H7 (cell line): ENCODE measurements around the gene ADARB2. TPM values are rescaled to one million over a fixed set of nuclear protein-coding genes. Genes with fewer than 3 reads are reported as not detected.
"Not testable (repeated sequence)": the region's sequence is repeated elsewhere in the genome, so short reads cannot be mapped to it uniquely, and the experiment has no call there.

ENCODE experiments used
- DNase-seq: peaks from one replicate; pipeline ENCODE4 v3.0.0; 2012
- H3K27me3 ChIP-seq: 2 replicates; pipeline ENCODE4 v1.6.0; 2011; ENCODE audit warnings: mild to moderate bottlenecking, low read length; ENCODE audit not compliant: control insufficient read depth, insufficient read depth
- H3K36me3 ChIP-seq: replicated peaks from 2 replicates; pipeline ENCODE4 v1.5.1; 2011; ENCODE audit warnings: low read length; ENCODE audit not compliant: control insufficient read depth, insufficient read depth
- H3K4me3 ChIP-seq: 2 replicates; pipeline ENCODE4 v1.5.1; 2011; ENCODE audit warnings: low read depth, mild to moderate bottlenecking, control low read depth, low read length, moderate library complexity; ENCODE audit not compliant: insufficient read depth
- total RNA-seq: library from RNA; depleted of rRNA; stranded (reverse); fragments of >200 nt; shearing (Covaris generic); gene quantifications from 2 replicates; pipeline ENCODE4 v1.2.3, GENCODE V29; 2014

ADARB2 gene
- total RNA-seq, 1 experiment from 2014 or later: 1.5 TPM

DNA sequence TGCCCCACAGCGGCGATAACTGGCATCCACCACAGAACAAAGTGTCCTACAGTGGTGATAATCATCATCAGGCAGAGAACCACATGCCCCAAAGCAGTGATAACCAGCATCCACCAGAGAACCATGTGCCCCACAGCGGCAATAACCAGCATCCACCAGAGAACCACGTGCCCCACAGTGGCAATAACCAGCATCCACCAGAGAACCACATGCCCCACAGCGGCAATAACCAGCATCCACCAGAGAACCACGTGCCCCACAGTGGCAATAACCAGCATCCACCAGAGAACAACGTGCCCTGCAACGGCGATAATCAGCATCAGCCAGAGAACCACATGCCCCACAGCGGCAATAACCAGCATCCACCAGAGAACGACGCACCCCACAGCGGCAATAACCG lies 396.3 kb downstream of the ADARB2 start:
- H3K27me3 ChIP-seq, H3K4me3 ChIP-seq, H3K36me3 ChIP-seq, DNase-seq: not testable (repeated sequence)

DNA sequence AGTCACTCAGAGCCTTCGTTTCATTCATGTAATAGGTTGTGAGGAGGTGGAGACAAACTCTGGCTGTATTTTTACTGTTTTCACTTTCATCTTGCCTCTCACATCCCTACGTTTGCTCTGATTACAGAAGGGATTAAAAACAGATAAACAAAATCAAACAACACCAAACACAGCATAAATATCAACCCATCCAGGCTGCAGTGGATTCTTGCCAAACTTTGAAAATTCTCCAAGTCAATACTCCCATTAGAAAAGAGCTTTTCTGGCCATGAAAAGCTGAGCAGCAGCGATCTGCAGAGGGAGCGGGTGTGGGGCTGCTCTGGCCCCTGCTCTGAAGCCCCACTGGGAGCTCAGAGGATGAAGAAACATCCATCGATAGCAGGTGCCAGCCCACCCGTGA lies 397.9 kb downstream of the ADARB2 start:
- Histone ChIP-seq H3K4me3 (no peak overlapping the region), H3K36me3 (no peaks in the 10 kb centered on the region), H3K27me3 (no peaks in the 10 kb centered on the region)
- DNase-seq: no peak

DNA sequence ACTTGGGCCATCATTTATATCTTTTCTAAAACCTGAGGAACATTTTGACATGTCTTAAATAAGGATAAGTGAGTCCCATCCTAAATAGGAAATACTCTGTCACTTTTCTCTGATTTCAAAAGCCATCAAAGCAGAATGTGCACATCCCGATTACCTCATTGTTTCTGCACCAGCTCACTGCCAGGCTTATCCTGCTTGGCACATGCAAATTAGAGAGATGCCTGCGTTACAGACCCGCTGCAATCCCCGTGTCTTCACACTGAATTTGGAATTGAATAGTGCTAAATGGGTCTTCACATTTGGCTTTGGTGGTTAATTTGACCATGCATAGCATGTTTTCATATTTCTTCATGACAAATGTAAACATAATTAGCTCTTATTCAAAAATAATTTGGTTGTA lies 401.7 kb downstream of the ADARB2 start:
- Histone ChIP-seq H3K27me3 (no peaks in the 10 kb centered on the region), H3K36me3 (no peaks in the 10 kb centered on the region), H3K4me3 (no peak overlapping the region)
- DNase-seq: no peak

DNA sequence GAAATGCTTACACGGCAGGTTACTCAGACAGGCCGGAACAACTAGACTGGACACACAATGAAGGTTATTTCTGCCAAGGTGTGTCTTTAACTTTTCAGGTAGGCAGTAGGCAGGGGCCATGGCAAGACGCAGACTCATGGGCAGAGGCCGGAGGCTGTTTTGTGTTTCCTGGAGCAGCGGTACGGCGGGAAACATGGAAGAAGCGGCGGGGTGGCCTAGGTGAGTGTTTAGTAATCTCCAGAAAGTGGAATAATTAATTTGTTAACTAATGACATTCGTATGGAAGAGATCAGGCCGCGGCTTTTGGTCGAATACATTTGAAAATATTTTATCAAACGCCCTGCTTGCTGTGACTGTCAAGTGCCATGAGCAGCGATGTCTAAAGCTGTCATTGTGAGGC lies 403.3 kb downstream of the ADARB2 start:
- no peaks in the 10 kb centered on the region for H3K27me3 ChIP-seq
- no peak for DNase-seq
- no peaks in the 10 kb centered on the region for H3K36me3 ChIP-seq
- H3K4me3 ChIP-seq: no peak overlapping the region

DNA sequence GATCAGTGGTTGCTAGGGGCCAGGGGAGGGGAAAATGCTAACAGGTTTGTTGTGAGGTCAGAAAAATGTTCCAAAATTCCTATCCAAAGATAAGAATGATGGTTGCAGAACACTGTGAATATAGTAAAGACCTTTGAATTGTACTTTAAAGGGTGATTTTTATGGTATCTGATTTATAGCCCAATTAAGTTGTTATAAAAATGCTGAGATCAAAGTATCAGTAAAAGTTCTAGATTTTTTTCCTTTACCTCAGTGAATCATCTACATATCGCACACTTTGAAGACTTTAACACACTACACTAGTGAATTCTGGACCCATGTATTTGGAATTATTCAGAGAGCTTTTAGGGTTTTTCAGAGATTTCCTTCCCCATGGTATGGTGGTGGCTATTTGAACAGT lies 405.8 kb downstream of the ADARB2 start:
- no peaks in the 10 kb centered on the region for H3K36me3 ChIP-seq
- no peak for DNase-seq
- H3K4me3 ChIP-seq: no peak overlapping the region
- no peaks in the 10 kb centered on the region for H3K27me3 ChIP-seq

DNA sequence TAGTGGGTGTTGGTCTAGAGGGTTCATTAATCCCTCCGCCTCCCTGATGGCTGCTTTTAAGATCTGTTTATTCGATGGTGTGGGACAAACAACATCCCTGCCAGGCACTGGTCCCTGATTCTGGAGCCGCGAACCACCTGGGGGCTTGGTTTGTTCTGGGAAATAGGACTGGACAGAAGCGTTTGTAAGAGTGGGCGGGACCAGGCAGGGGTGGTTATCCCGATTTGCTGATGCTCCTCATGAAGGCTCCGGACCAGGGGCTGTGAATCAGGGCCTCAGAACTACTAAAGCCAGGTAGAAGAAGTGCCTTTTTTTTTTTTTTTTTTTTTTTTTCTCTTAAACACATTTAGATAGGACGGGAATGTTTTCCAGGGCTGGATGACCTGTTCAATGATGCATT lies 407.7 kb downstream of the ADARB2 start:
- no peak overlapping the region for H3K4me3 ChIP-seq
- no peaks in the 10 kb centered on the region for H3K36me3 ChIP-seq
- no peaks in the 10 kb centered on the region for H3K27me3 ChIP-seq
- DNase-seq: no peak

DNA sequence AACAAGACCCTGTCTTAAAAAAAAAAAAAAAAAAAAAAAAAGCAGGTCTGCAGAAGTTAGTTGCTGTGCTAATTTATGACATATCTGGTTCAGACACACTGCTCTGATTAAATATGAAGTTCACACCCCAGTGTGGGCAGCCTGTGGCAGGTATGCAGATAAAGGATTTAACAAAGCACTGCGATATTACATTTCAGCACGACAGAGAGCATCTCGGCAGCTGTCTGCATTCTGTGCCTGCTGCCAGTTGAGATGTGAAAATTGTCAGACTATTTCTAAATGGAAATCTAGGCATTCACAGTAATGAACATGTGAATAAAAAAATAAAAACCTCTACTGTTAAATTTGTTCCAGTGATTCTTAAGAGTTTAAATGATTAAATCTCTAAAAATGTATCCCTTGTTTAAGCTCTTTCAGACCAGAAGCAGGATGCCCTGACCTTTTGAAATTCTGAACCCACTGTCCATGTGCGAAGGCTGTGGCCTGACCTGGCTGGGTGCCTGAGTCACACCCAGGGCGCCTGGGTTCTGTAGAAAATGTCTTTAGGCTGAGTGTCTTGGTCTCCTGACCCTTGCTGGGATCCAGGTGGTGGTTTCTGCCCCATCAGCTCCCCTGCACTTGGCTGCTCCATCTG lies 408.2 kb downstream of the ADARB2 start:
- no peak for DNase-seq
- Histone ChIP-seq H3K36me3 (no peaks in the 10 kb centered on the region), H3K4me3 (no peak overlapping the region), H3K27me3 (no peaks in the 10 kb centered on the region)

DNA sequence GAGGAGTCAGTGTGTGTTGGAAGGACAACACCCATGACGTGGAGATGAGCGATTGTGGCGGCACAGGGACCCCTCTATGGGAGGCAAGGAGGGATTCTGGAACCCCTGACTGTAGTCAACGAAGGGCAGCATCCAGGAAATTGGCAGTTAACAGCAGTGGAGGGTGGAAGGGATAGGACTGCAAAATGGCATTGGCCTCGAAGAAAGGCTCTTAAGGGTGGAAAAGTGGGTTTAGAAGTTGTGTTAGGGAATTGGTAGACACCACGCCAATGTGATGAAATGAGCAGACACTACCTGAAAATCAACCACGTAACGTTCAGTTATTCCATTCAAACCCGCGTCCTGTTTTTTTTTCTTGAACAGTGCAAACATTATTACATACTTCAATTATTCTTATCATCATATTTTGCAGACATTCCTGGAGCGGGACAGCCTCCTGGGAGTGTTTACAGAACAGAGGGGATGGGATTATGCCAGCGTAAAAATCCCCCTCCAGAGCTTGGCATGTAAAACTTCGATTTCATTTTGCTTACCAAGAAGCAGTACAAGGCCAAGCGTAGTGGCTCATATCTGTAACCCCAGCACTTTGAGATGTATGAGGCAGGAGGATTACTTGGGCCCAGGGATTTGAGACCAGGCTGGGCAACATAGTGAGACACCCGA lies 409.0 kb downstream of the ADARB2 start:
- no peak for DNase-seq
- Histone ChIP-seq H3K4me3 (no peak overlapping the region), H3K27me3 (no peaks in the 10 kb centered on the region), H3K36me3 (no peaks in the 10 kb centered on the region)

DNA sequence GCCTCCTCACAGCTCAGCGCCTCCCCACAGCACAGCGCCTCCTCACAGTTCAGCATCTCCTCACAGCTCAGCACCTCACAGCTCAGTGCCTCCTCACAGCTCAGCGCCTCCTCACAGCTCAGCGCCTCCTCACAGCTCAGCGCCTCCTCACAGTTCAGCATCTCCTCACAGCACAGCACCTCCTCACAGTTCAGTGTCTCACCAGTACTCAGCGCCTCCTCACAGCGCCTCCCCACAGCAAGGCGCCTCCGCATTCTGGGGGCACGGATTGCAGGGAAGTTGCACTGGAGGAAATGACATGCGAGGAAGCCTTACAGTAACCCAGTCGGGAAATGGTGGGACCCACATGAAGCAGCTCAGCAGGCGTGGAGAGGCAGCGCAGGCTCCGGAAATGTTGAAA lies 409.6 kb downstream of the ADARB2 start:
- no peak for DNase-seq
- H3K4me3 ChIP-seq: no peak overlapping the region
- no peaks in the 10 kb centered on the region for H3K36me3 ChIP-seq
- H3K27me3 ChIP-seq: no peaks in the 10 kb centered on the region

DNA sequence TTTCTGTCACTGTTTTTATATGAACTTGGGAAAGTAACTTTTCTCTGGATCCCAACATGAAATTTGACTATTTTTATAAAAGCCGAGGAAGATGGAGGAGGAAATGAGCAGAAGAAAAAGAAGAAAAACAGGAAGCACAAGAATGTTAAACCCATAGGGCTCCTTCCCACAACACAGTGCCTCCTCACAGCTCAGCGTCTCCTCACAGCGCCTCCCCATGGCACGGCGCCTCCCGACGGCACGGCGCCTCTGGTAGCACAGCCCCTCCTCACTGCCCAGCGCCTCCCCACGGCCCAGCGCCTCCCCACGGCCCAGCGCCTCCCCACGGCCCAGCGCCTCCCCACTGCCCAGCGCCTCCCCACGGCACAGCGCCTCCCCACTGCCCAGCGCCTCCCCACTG lies 410.8 kb downstream of the ADARB2 start:
- not testable (repeated sequence) for H3K4me3 ChIP-seq, H3K27me3 ChIP-seq, H3K36me3 ChIP-seq
- peak; percentile 80 for DNase-seq

DNA sequence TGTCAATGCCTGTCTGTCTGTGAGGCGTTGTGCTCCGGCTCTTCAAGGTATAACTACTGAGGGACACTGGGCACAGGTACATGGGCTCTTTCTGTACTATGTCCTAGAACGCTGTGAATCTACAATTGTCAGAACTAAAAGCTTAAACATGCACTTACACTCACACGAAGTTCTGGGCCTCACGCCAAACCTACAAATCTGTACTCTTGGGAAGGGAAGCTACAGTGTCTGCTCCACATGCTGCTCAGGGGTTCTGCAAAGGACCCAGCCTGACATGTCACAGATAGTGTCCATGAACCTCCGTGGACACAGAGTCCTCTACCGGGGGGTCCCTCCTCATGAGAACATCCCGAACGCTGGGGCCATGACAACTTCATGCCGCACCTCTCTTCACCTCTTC lies 412.4 kb downstream of the ADARB2 start:
- no peaks in the 10 kb centered on the region for H3K36me3 ChIP-seq
- no peak overlapping the region for H3K4me3 ChIP-seq
- DNase-seq: no peak
- H3K27me3 ChIP-seq: no peaks in the 10 kb centered on the region; the same call in 1 of the 2 replicates

DNA sequence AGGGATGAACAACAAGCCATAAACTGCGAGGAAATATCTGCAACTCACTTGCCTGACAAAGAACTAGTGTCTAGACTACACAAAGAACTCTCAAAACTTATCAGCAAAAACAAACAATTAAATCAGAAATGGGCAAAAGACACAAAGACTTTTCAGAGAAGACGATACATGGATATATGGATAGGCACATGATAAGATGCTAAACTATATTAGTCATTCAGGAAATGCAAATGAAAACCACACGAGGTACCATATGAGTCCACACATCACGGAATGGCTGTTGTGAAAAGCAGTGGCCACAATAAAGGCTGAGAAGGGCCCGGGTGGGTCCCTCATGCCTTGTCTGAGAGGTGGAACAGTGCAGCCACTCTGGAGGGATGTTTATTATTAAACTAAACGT lies 413.4 kb downstream of the ADARB2 start:
- Histone ChIP-seq H3K36me3 (no peaks in the 10 kb centered on the region), H3K4me3 (no peak overlapping the region), H3K27me3 (no peaks in the 10 kb centered on the region; the same call in 1 of the 2 replicates)
- no peak for DNase-seq

DNA sequence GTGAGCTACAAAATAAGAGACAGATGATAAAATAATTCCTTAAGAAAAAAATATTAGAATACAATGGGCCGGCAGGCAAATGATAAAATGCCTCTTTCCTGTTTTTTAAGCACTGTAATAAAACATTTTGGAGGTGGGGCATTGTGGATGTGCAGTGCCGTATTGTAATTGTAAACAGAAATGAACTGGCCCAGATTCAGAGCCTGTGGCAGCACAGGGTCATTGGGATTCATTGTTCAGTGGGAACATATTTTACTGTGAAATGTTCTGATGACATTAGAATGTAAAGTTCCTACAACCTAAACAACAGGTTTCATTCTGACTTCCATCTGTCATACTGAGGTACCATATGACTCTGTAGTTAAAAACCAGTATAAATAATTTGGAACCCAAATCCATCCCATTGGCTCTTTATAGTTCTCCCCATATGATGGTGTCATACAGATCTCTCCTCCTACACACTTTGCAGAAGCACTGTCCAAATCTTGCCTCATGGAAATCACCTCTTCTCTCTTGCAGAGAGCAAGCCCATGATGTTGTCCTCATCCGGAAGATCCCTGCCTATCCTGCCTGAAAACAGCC lies 416.5 kb downstream of the ADARB2 start:
- Histone ChIP-seq H3K4me3 (no peak overlapping the region), H3K36me3 (no peaks in the 10 kb centered on the region), H3K27me3 (no peaks in the 10 kb centered on the region; the same call in 1 of the 2 replicates)
- DNase-seq: no peak

DNA sequence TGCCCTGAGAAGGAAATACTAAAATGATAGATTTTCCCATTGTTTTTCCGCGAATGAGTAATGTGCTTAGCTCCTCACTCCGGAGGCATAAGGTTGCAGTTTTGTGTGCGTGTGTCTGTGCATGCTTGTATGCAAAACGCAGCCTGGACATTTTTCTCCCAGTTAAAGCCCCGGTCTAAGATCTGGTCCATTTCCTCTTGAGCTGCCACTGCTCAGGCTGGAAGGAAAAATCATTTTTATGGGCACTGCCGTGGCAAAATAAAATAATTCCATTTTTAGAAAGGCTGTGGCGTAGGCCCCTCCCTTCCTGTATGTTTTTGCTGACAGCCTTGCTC lies 420.5 kb downstream of the ADARB2 start:
- Histone ChIP-seq H3K27me3 (no peaks in the 10 kb centered on the region; the same call in 1 of the 2 replicates), H3K36me3 (no peaks in the 10 kb centered on the region), H3K4me3 (no peak overlapping the region)
- DNase-seq: no peak

DNA sequence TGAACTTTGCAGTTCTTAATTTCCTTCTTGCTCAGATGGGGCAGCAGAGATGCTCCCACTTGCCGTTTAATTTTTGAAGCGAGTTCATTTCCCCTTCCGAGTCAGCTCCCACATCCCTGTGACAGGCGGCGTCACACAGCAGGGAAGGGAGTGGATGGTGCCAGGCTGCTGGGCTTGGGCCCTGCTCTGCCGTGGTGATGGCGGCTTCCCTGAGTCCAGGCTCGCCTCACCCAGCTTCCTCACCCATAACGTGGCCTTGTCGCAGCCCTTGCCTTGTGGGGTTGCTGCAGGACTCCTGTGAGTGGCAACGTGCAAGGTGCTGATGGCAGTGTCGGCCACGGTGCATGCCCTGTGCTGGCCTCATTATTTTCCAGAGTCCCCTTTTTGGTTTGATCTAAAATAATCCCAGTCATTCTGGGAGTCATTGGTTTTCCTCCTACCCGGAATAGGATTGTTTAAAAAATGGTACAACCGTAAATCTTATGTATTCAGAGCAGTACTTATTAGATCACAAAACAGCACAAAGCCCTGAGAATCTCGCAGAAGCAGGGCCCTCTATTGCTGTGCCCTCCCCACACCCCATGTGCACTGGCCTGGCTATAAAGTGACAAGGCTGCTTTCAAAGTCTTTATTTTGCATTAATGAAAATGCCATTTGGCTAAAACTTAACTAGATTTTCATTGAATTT lies 421.1 kb downstream of the ADARB2 start:
- DNase-seq: no peak
- no peaks in the 10 kb centered on the region for H3K36me3 ChIP-seq
- H3K27me3 ChIP-seq: no peaks in the 10 kb centered on the region
- H3K4me3 ChIP-seq: no peak overlapping the region
